SU-DHL-6 (cell line): ENCODE data around the gene KLF15.

Source experiments
- EZH2phosphoT487 ChIP-seq: fragments of 200-600 bp; sonication (generic), shearing (Covaris generic); conservative IDR thresholded peaks from 2 replicates; pipeline ENCODE4 v1.6.1; 2018; ENCODE audit warnings: mild to moderate bottlenecking, antibody characterized with exemption, low read length, moderate library complexity, mixed read lengths
- TF ChIP-seq, protein P1 (sequence below): fragments of 200-600 bp; sonication (generic); IDR thresholded peaks from one replicate; pipeline ENCODE4 v1.5.1; 2017; ENCODE audit warnings: antibody characterized with exemption, mild to moderate bottlenecking, low read length, moderate library complexity; ENCODE audit not compliant: insufficient read depth, poor library complexity, severe bottlenecking

DNA sequence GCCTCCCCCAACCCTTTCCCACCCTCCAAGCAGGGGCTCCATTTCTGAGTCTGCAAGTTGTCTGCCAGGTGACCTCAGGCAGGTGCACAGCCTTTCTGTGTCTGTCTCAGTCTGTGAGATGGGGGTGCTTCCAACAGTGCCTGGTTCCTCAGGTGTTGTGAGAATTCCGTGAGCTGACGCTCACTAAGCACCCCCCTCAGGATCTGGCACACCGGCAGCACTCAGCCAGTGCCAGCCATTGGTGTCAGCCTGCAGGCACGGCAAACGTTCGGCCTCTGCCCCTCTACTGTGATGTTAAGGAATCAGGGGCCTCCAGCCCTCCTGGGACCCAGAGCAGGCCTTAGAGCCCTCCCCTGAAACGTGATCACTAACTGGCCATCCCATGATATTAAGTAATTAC, 2.4 kb downstream of the KLF15 start:
- TF ChIP-seq, protein P1, sequence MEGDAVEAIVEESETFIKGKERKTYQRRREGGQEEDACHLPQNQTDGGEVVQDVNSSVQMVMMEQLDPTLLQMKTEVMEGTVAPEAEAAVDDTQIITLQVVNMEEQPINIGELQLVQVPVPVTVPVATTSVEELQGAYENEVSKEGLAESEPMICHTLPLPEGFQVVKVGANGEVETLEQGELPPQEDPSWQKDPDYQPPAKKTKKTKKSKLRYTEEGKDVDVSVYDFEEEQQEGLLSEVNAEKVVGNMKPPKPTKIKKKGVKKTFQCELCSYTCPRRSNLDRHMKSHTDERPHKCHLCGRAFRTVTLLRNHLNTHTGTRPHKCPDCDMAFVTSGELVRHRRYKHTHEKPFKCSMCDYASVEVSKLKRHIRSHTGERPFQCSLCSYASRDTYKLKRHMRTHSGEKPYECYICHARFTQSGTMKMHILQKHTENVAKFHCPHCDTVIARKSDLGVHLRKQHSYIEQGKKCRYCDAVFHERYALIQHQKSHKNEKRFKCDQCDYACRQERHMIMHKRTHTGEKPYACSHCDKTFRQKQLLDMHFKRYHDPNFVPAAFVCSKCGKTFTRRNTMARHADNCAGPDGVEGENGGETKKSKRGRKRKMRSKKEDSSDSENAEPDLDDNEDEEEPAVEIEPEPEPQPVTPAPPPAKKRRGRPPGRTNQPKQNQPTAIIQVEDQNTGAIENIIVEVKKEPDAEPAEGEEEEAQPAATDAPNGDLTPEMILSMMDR, result no peak
- no peak for TF ChIP-seq EZH2phosphoT487
